GM12864 (cell line): ENCODE data around the gene IGSF6.

Experiments
- DNase-seq: peaks from one replicate; pipeline ENCODE4 v3.0.0-alpha.2; 2011; ENCODE audit warnings: low read depth
- H3K4me3 ChIP-seq: 2 replicates; pipeline ENCODE4 v1.5.1; 2011; ENCODE audit warnings: mild to moderate bottlenecking, low read depth, low read length, control low read depth
- CTCF ChIP-seq: IDR thresholded peaks from 2 replicates; pipeline ENCODE4 v1.5.1; 2011; ENCODE audit warnings: low read depth, mild to moderate bottlenecking, moderate library complexity, low read length, control low read depth, inconsistent platforms; ENCODE audit errors: missing control alignments

IGSF6 gene

GRCh38 chr16:21626659-21627277 is 25.6 kb downstream of the IGSF6 start:
- no peak overlapping the region for H3K4me3 ChIP-seq
- no peak for TF ChIP-seq CTCF
- DNase-seq = no peak

- DNase-seq = no peak
- no peak overlapping the region for H3K4me3 ChIP-seq
- TF ChIP-seq CTCF = no peak
Observed at GRCh38 chr16:21625026-21625425, 27.4 kb downstream of the IGSF6 start.

GRCh38 chr16:21622545-21622944 is 29.9 kb downstream of the IGSF6 start:
- TF ChIP-seq CTCF = no peak
- no peak overlapping the region for H3K4me3 ChIP-seq
- DNase-seq = no peak

GRCh38 chr16:21620592-21620991 is 31.8 kb downstream of the IGSF6 start:
- TF ChIP-seq CTCF = no peak
- no peak overlapping the region for H3K4me3 ChIP-seq
- no peak for DNase-seq

GRCh38 chr16:21619765-21620425 is 32.5 kb downstream of the IGSF6 start:
- TF ChIP-seq CTCF = no peak
- DNase-seq = no peak
- no peak overlapping the region for H3K4me3 ChIP-seq

GRCh38 chr16:21618281-21618680 is 34.1 kb downstream of the IGSF6 start:
- DNase-seq = no peak
- TF ChIP-seq CTCF = no peak
- H3K4me3 ChIP-seq = no peak overlapping the region

- no peak for DNase-seq
- H3K4me3 ChIP-seq = no peak overlapping the region
- no peak for TF ChIP-seq CTCF
Observed at GRCh38 chr16:21617607-21618006, 34.8 kb downstream of the IGSF6 start.
